HepG2 (cell line): Measurements from ENCODE around the gene CDC23. TPM values are rescaled to one million over a fixed set of nuclear protein-coding genes. Genes with fewer than 3 reads are reported as not detected.

Source experiments
- ETV6 ChIP-seq: sonication (generic); formaldehyde crosslinking; conservative IDR thresholded peaks from 2 replicates; pipeline ENCODE4 v1.4.0; 2020; ENCODE audit warnings: missing genetic modification reagents
- IRF2 ChIP-seq: IDR thresholded peaks from 2 replicates; pipeline ENCODE4 v1.6.1; 2018; ENCODE audit warnings: missing genetic modification reagents, missing compliant biosample characterization
- ISL2 ChIP-seq: sonication (generic); formaldehyde crosslinking; IDR thresholded peaks from 2 replicates; pipeline ENCODE4 v1.5.0; 2020; ENCODE audit warnings: missing genetic modification reagents
- MAF1 ChIP-seq: sonication (generic); formaldehyde crosslinking; IDR thresholded peaks from 2 replicates; pipeline ENCODE4 v1.5.0; 2020; ENCODE audit warnings: missing genetic modification reagents, borderline replicate concordance
- MEF2D ChIP-seq: sonication (generic); formaldehyde crosslinking; IDR thresholded peaks from 2 replicates; pipeline ENCODE4 v1.5.1; 2020; ENCODE audit warnings: mild to moderate bottlenecking, missing genetic modification reagents
- MTA3 ChIP-seq: sonication (generic); formaldehyde crosslinking; IDR thresholded peaks from 2 replicates; pipeline ENCODE4 v1.4.0; 2020; ENCODE audit warnings: missing genetic modification reagents
- NR1H2 ChIP-seq: sonication (generic); formaldehyde crosslinking; IDR thresholded peaks from 2 replicates; pipeline ENCODE4 v1.8.1; 2022; ENCODE audit warnings: low read depth, missing genetic modification reagents, borderline replicate concordance
- RBM22 ChIP-seq: fragments of 200-400 bp; formaldehyde crosslinking; optimal IDR thresholded peaks from 2 replicates; pipeline ENCODE3; 2017; ENCODE audit warnings: mild to moderate bottlenecking, low read length, moderate library complexity
- SALL1 ChIP-seq: sonication (generic); formaldehyde crosslinking; IDR thresholded peaks from 2 replicates; pipeline ENCODE4 v1.8.0; 2022; ENCODE audit warnings: mild to moderate bottlenecking, missing genetic modification reagents
- SIN3B ChIP-seq: fragments of 150-350 bp; IDR thresholded peaks from 2 replicates; pipeline ENCODE4 v1.6.1; 2014; ENCODE audit warnings: low read length
- SIX4 ChIP-seq: sonication (generic); formaldehyde crosslinking; IDR thresholded peaks from 2 replicates; pipeline ENCODE4 v1.4.0; 2020; ENCODE audit warnings: missing genetic modification reagents
- SOX5 ChIP-seq: IDR thresholded peaks from 2 replicates; pipeline ENCODE4 v1.6.1; 2016; ENCODE audit warnings: borderline replicate concordance
- TOE1 ChIP-seq: sonication (generic); formaldehyde crosslinking; IDR thresholded peaks from 2 replicates; pipeline ENCODE4 v1.4.0; 2020; ENCODE audit warnings: mild to moderate bottlenecking, missing genetic modification reagents
- YEATS4 ChIP-seq: sonication (generic); formaldehyde crosslinking; IDR thresholded peaks from 2 replicates; pipeline ENCODE4 v1.4.0; 2020; ENCODE audit warnings: missing genetic modification reagents, borderline replicate concordance
- ZBTB21 ChIP-seq: sonication (generic); formaldehyde crosslinking; IDR thresholded peaks from 2 replicates; pipeline ENCODE4 v1.4.0; 2020; ENCODE audit warnings: missing genetic modification reagents
- ZNF124 ChIP-seq: sonication (generic); formaldehyde crosslinking; IDR thresholded peaks from 2 replicates; pipeline ENCODE4 v1.4.0; 2020; ENCODE audit warnings: missing genetic modification reagents
- ZNF446 ChIP-seq: sonication (generic); formaldehyde crosslinking; IDR thresholded peaks from 2 replicates; pipeline ENCODE4 v1.5.0; 2020; ENCODE audit warnings: mild to moderate bottlenecking, missing genetic modification reagents
- ZNF546 ChIP-seq: sonication (generic); formaldehyde crosslinking; conservative IDR thresholded peaks from 2 replicates; pipeline ENCODE4 v1.8.1; 2023; ENCODE audit warnings: mild to moderate bottlenecking, missing genetic modification reagents
- ZNF746 ChIP-seq: sonication (generic); formaldehyde crosslinking; IDR thresholded peaks from 2 replicates; pipeline ENCODE4 v1.8.0; 2022; ENCODE audit warnings: mild to moderate bottlenecking, missing genetic modification reagents
- ZNF781 ChIP-seq: sonication (generic); formaldehyde crosslinking; IDR thresholded peaks from 2 replicates; pipeline ENCODE4 v1.5.1; 2020; ENCODE audit warnings: borderline replicate concordance, mild to moderate bottlenecking, missing genetic modification reagents; ENCODE audit errors: not compliant biosample characterization
- polyA plus RNA-seq, 8 experiments: library from polyadenylated mRNA; depleted of rRNA in 3 of 8; stranded (reverse) in 7 of 8; unstranded in 1 of 8; fragments of >200 nt; fragmentation: Illumina TruSeq in 4 of 8; extraction: Trizol in 4 of 8; gene quantifications; 2 replicates each; pipeline versions ENCODE4 v1.2.1 to v1.2.3, GENCODE V29; 2011 to 2016; ENCODE audit warnings: low read depth in 4 of 8, missing spikeins in 1 of 8, mixed read lengths in 1 of 8; ENCODE audit not compliant: insufficient read depth in 1 of 8
- total RNA-seq, 5 experiments: library from RNA; depleted of rRNA; stranded (reverse); fragments of >200 nt; fragmentation: Illumina TruSeq; extraction: Trizol; gene quantifications; 2 replicates each; pipeline ENCODE4 v1.2.3, GENCODE V29; 2016; ENCODE audit warnings: low read depth in 1 of 5
- TF ChIP-seq, protein P1 (sequence below): sonication (generic); formaldehyde crosslinking; IDR thresholded peaks from 2 replicates; pipeline ENCODE4 v1.5.0; 2020; ENCODE audit warnings: mild to moderate bottlenecking, missing genetic modification reagents
- TF ChIP-seq, protein P2 (sequence below): sonication (generic); formaldehyde crosslinking; IDR thresholded peaks from 2 replicates; pipeline ENCODE4 v1.5.1; 2020; ENCODE audit warnings: missing genetic modification reagents, mild to moderate bottlenecking, borderline replicate concordance
- TF ChIP-seq, protein P3 (sequence below), 2 experiments: fragments of 450-650 bp in 1 of 2; sonication (generic) in 1 of 2; formaldehyde crosslinking; IDR thresholded peaks; 2 replicates each; pipeline versions ENCODE4 v1.5.0 to v1.8.0; 2020 to 2022; ENCODE audit warnings: mild to moderate bottlenecking in 1 of 2, missing genetic modification reagents in 1 of 2
- TF ChIP-seq, protein P4 (sequence below): sonication (generic); formaldehyde crosslinking; IDR thresholded peaks from 2 replicates; pipeline ENCODE4 v1.5.1; 2020; ENCODE audit warnings: mild to moderate bottlenecking, missing genetic modification reagents, moderate library complexity

Gene CDC23
- total and polyA plus RNA-seq, 2 of the 13 experiments (the other 11 are each of a cell fraction or from before 2014, with no cell fraction given) = 38.3 to 47.7 TPM

DNA sequence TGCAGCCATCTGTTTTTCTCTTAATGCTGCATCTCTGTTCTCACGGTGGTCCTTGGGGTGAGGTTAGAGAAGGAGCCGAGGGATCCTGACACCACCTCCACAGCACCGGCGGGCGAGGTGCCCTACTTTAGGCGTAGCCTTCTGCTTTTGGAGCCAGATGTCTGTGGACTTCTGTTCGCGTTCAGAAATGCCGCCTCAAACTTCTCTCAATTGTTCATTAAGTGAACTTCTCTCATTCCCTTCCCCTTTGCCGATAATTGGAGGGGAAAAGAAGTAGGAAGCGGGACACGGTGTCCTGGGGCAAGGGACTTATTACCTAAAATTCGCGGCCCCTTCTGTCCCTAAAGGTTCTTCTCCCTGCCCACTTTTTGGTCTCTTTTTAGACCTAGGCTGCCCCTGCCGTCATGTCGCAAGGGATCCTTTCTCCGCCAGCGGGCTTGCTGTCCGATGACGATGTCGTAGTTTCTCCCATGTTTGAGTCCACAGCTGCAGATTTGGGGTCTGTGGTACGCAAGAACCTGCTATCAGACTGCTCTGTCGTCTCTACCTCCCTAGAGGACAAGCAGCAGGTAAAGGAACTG is 33.8 kb downstream of the CDC23 start (continued):
- no peak for TF ChIP-seq ZNF781 (CRISPR knock-in tag)
- 0 out of 2 replicates have a peak, but pooled peaks have one; percentile 22 for TF ChIP-seq ISL2
- TF ChIP-seq YEATS4 (CRISPR knock-in tag) = no peak
- TF ChIP-seq SIX4 (CRISPR knock-in tag) = no peak
- no peak for TF ChIP-seq MTA3 (CRISPR knock-in tag)
- 0 out of 2 replicates have a peak, but pooled peaks have one; percentile 4 for TF ChIP-seq ZNF746 (CRISPR knock-in tag)
- TF ChIP-seq NR1H2 (CRISPR knock-in tag) = no peak
- no peak for TF ChIP-seq TOE1 (CRISPR knock-in tag)
- TF ChIP-seq SOX5 (CRISPR knock-in tag) = no peak
- no peak for TF ChIP-seq ZNF446 (CRISPR knock-in tag)
- no peak for TF ChIP-seq ETV6 (CRISPR knock-in tag)
- TF ChIP-seq, protein P1, sequence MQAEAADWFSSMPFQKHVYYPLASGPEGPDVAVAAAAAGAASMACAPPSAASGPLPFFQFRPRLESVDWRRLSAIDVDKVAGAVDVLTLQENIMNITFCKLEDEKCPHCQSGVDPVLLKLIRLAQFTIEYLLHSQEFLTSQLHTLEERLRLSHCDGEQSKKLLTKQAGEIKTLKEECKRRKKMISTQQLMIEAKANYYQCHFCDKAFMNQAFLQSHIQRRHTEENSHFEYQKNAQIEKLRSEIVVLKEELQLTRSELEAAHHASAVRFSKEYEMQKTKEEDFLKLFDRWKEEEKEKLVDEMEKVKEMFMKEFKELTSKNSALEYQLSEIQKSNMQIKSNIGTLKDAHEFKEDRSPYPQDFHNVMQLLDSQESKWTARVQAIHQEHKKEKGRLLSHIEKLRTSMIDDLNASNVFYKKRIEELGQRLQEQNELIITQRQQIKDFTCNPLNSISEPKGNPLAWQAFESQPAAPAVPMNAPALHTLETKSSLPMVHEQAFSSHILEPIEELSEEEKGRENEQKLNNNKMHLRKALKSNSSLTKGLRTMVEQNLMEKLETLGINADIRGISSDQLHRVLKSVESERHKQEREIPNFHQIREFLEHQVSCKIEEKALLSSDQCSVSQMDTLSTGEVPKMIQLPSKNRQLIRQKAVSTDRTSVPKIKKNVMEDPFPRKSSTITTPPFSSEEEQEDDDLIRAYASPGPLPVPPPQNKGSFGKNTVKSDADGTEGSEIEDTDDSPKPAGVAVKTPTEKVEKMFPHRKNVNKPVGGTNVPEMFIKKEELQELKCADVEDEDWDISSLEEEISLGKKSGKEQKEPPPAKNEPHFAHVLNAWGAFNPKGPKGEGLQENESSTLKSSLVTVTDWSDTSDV = peak; percentile 53; the same call in 1 of the 2 replicates
- TF ChIP-seq, protein P2, sequence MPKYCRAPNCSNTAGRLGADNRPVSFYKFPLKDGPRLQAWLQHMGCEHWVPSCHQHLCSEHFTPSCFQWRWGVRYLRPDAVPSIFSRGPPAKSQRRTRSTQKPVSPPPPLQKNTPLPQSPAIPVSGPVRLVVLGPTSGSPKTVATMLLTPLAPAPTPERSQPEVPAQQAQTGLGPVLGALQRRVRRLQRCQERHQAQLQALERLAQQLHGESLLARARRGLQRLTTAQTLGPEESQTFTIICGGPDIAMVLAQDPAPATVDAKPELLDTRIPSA (CRISPR knock-in tag) = no peak
- TF ChIP-seq, protein P3, sequence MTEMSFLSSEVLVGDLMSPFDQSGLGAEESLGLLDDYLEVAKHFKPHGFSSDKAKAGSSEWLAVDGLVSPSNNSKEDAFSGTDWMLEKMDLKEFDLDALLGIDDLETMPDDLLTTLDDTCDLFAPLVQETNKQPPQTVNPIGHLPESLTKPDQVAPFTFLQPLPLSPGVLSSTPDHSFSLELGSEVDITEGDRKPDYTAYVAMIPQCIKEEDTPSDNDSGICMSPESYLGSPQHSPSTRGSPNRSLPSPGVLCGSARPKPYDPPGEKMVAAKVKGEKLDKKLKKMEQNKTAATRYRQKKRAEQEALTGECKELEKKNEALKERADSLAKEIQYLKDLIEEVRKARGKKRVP (CRISPR knock-in tag; IDR thresholded peaks at IDR 0.05) = no peak
- TF ChIP-seq SALL1 (CRISPR knock-in tag) = no peak
- no peak for TF ChIP-seq ZNF124 (CRISPR knock-in tag)
- no peak for TF ChIP-seq ZBTB21
- no peak for TF ChIP-seq ZNF546 (CRISPR knock-in tag)
- TF ChIP-seq, protein P4, sequence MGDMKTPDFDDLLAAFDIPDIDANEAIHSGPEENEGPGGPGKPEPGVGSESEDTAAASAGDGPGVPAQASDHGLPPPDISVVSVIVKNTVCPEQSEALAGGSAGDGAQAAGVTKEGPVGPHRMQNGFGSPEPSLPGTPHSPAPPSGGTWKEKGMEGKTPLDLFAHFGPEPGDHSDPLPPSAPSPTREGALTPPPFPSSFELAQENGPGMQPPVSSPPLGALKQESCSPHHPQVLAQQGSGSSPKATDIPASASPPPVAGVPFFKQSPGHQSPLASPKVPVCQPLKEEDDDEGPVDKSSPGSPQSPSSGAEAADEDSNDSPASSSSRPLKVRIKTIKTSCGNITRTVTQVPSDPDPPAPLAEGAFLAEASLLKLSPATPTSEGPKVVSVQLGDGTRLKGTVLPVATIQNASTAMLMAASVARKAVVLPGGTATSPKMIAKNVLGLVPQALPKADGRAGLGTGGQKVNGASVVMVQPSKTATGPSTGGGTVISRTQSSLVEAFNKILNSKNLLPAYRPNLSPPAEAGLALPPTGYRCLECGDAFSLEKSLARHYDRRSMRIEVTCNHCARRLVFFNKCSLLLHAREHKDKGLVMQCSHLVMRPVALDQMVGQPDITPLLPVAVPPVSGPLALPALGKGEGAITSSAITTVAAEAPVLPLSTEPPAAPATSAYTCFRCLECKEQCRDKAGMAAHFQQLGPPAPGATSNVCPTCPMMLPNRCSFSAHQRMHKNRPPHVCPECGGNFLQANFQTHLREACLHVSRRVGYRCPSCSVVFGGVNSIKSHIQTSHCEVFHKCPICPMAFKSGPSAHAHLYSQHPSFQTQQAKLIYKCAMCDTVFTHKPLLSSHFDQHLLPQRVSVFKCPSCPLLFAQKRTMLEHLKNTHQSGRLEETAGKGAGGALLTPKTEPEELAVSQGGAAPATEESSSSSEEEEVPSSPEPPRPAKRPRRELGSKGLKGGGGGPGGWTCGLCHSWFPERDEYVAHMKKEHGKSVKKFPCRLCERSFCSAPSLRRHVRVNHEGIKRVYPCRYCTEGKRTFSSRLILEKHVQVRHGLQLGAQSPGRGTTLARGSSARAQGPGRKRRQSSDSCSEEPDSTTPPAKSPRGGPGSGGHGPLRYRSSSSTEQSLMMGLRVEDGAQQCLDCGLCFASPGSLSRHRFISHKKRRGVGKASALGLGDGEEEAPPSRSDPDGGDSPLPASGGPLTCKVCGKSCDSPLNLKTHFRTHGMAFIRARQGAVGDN (CRISPR knock-in tag) = peak; percentile 8; the same call in 1 of the 2 replicates
- no peak for TF ChIP-seq SIN3B
- TF ChIP-seq MAF1 (CRISPR knock-in tag) = no peak
- TF ChIP-seq RBM22 = no peak
- TF ChIP-seq IRF2 (CRISPR knock-in tag) = no peak
- TF ChIP-seq MEF2D = 0 out of 2 replicates have a peak, but pooled peaks have one; percentile 25
